Endothelial cell of umbilical vein (primary cell): ENCODE measurements around the gene LRRC28. TPM values are rescaled to one million over a fixed set of nuclear protein-coding genes. Genes with fewer than 3 reads are reported as not detected.

Experiments used
- BruUV-seq: library from RNA; stranded (reverse); fragments of 400-500 nt; replicated peaks from 2 replicates; lab custom pipeline; 2021; lab: Mats Ljungman, UMichigan
- CTCF ChIA-PET: fragments of 300-600, 350-600 bp; sonication (Branson Sonifier 250); formaldehyde crosslinking; loops from one replicate; lab custom pipeline; 2021; ENCODE audit warnings: antibody characterized with exemption, inconsistent platforms; lab: Charles Lee
- POLR2A ChIA-PET: fragments of 300-600, 350-600 bp; sonication (Branson Sonifier 250); formaldehyde crosslinking; loops from one replicate; lab custom pipeline; 2021; ENCODE audit warnings: antibody characterized with exemption, inconsistent platforms; lab: Charles Lee
- DNase-seq: peaks from one replicate; pipeline ENCODE4 v3.0.0-alpha.2; 2011; ENCODE audit warnings: low read depth, low spot score
- FAIRE-seq: peaks from 2 replicates; lab custom pipeline; 2011; peaks lifted over from hg19 to GRCh38; lab: Jason Lieb, UNC
- H2AFZ ChIP-seq: 2 replicates; pipeline ENCODE4 v1.6.0; 2012; ENCODE audit warnings: low read depth, low read length, control low read depth, inconsistent platforms
- H3K27ac ChIP-seq: 2 replicates; pipeline ENCODE4 v1.5.1; 2011; ENCODE audit warnings: low read depth, mild to moderate bottlenecking, control low read depth, low read length, moderate library complexity; ENCODE audit not compliant: insufficient read depth
- H3K27me3 ChIP-seq, 2 experiments: 2 replicates each; pipeline versions ENCODE4 v1.6.0 to v1.6.1; 2011; ENCODE audit warnings: low read length in 2 of 2, mixed read lengths in 1 of 2; ENCODE audit not compliant: control insufficient read depth in 2 of 2, insufficient read depth in 2 of 2
- H3K36me3 ChIP-seq, 2 experiments: 2 replicates in 1 of 2; 3 replicates in 1 of 2; pipeline ENCODE4 v1.5.1; 2011; ENCODE audit warnings: low read length in 2 of 2, mild to moderate bottlenecking in 1 of 2, moderate library complexity in 1 of 2; ENCODE audit not compliant: control insufficient read depth in 2 of 2, insufficient read depth in 2 of 2; ENCODE audit errors: extremely low read depth in 1 of 2
- H3K4me1 ChIP-seq: 3 replicates; pipeline ENCODE4 v1.5.1; 2011; ENCODE audit warnings: mild to moderate bottlenecking, low read length; ENCODE audit not compliant: control insufficient read depth, insufficient read depth; ENCODE audit errors: extremely low read depth
- H3K4me2 ChIP-seq: 2 replicates; pipeline ENCODE4 v1.6.1; 2011; ENCODE audit warnings: low read length, control low read depth, mixed read lengths; ENCODE audit not compliant: insufficient read depth
- H3K4me3 ChIP-seq, 3 experiments: fragments of 200-600 bp in 1 of 3; sonication (generic), shearing (Covaris generic) in 1 of 3; replicated peaks in 1 of 3; 2 replicates each; pipeline ENCODE4 v1.5.1; 2011 to 2016; ENCODE audit warnings: control low read depth in 3 of 3, low read length in 3 of 3, mild to moderate bottlenecking in 2 of 3, inconsistent platforms in 1 of 3, low read depth in 1 of 3, moderate library complexity in 1 of 3; ENCODE audit not compliant: insufficient read depth in 1 of 3
- H3K79me2 ChIP-seq: 2 replicates; pipeline ENCODE4 v1.6.0; 2012; ENCODE audit warnings: low read length, inconsistent platforms; ENCODE audit not compliant: control insufficient read depth, insufficient read depth
- H3K9ac ChIP-seq: replicated peaks from 2 replicates; pipeline ENCODE3; 2011; ENCODE audit warnings: low read length, control low read depth; ENCODE audit not compliant: insufficient read depth; ENCODE audit errors: extremely low read depth
- H3K9me1 ChIP-seq: replicated peaks from 3 replicates; pipeline ENCODE4 v1.6.0; 2011; ENCODE audit warnings: mild to moderate bottlenecking, low read length; ENCODE audit not compliant: control insufficient read depth, insufficient read depth; ENCODE audit errors: extremely low read depth
- H3K9me3 ChIP-seq: replicated peaks from 2 replicates; pipeline ENCODE4 v1.5.1; 2012; ENCODE audit warnings: low read length, inconsistent platforms; ENCODE audit not compliant: control insufficient read depth, insufficient read depth
- H4K20me1 ChIP-seq: replicated peaks from 2 replicates; pipeline ENCODE3; 2011; ENCODE audit warnings: mild to moderate bottlenecking, low read length; ENCODE audit not compliant: control insufficient read depth, insufficient read depth; ENCODE audit errors: extremely low read depth
- EZH2 ChIP-seq: IDR thresholded peaks from 2 replicates; pipeline ENCODE4 v1.6.1; 2012; ENCODE audit warnings: borderline replicate concordance, low read depth, mild to moderate bottlenecking, moderate library complexity, low read length, inconsistent platforms; ENCODE audit not compliant: severe bottlenecking
- FOS ChIP-seq: IDR thresholded peaks from 2 replicates; pipeline ENCODE4 v1.6.1; 2011; ENCODE audit warnings: mild to moderate bottlenecking, low read length, moderate library complexity, borderline replicate concordance; ENCODE audit not compliant: insufficient read depth
- GATA2 ChIP-seq: IDR thresholded peaks from 2 replicates; pipeline ENCODE4 v1.7.0; 2011; ENCODE audit warnings: low read depth, mild to moderate bottlenecking, moderate library complexity, mixed read lengths, low read length; ENCODE audit not compliant: insufficient read length, insufficient read depth
- JUN ChIP-seq: IDR thresholded peaks from 2 replicates; pipeline ENCODE4 v1.6.1; 2011; ENCODE audit warnings: borderline replicate concordance, low read depth; ENCODE audit not compliant: insufficient read length, insufficient read depth
- MYC ChIP-seq: IDR thresholded peaks from one replicate; pipeline ENCODE4 v1.6.1; 2011; ENCODE audit warnings: mild to moderate bottlenecking, low read depth, low read length
- POLR2A ChIP-seq: IDR thresholded peaks from 2 replicates; pipeline ENCODE4 v1.6.1; 2012; ENCODE audit warnings: low read depth, mild to moderate bottlenecking, control low read depth, low read length
- POLR2AphosphoS5 ChIP-seq: IDR thresholded peaks from 2 replicates; pipeline ENCODE4 v1.6.1; 2012; ENCODE audit warnings: low read depth, mild to moderate bottlenecking, control low read depth, low read length, moderate library complexity; ENCODE audit not compliant: insufficient read depth
- dilution Hi-C: fragments of 300-500 bp; cut with MboI; formaldehyde crosslinking; loops from one replicate; pipeline ENCODE4 v1.15.0; 2019; ENCODE audit warnings: low sequenced_read_pairs; ENCODE audit not compliant: extremely low pct_ligation_motif_present
- intact Hi-C: fragments of 100-400 bp; cut with micrococcal nuclease; formaldehyde crosslinking; loops from one replicate; pipeline ENCODE4 v1.10.0; 2022
- polyA plus RNA-seq, 4 experiments: library from polyadenylated mRNA; depleted of rRNA in 3 of 4; stranded (reverse) in 3 of 4; unstranded in 1 of 4; fragments of >200 nt; gene quantifications; 2 replicates each; pipeline versions ENCODE4 v1.2.1 to v1.2.3, GENCODE V29; 2011 to 2012; ENCODE audit warnings: missing spikeins in 1 of 4
- total RNA-seq: library from RNA; stranded (reverse); gene quantifications from 2 replicates; pipeline ENCODE4 v1.2.3, GENCODE V29; 2021
- TF ChIP-seq, protein P1 (sequence below), 2 donors: IDR thresholded peaks; 1 replicate in 1 of 2; 2 replicates in 1 of 2; pipeline ENCODE4 v1.5.1; 2011; ENCODE audit warnings: low read length in 2 of 2, mild to moderate bottlenecking in 2 of 2, moderate library complexity in 2 of 2, control low read depth in 1 of 2, inconsistent platforms in 1 of 2, low read depth in 1 of 2; ENCODE audit not compliant: insufficient read depth in 1 of 2; ENCODE audit errors: extremely low read depth in 1 of 2
- TF ChIP-seq, protein P2 (sequence below): IDR thresholded peaks from 2 replicates; pipeline ENCODE4 v1.6.1; 2011; ENCODE audit not compliant: insufficient read depth, insufficient read length

Gene LRRC28
- total and polyA plus RNA-seq, 2 donors (not counting 3 experiments of a cell fraction or from before 2014, with no cell fraction given) = 19.6 to 26.7 TPM

DNA sequence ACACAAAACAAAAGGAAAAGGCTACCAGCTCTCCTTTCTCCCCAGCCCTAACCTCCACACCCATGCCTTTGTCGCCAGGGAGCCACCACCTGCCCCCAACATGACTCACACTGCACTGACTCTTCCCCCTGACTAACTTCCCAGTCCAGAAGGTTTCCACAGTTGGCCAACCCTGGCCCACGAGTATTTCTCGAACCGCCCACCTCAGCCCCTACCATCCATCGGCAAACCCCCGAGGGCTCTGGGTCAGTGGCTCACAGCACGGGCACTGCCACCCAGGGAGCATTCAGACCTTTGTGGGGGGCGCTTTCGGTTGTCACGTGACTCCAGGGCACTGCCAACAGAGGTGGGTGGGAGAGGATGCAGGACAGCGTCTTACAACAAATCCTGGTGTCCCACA is 152.3 kb downstream of the LRRC28 start:
- no peak for DNase-seq

More for the DNA sequence above, 152.3 kb downstream of the LRRC28 start:
- dilution Hi-C loops = no loop called here
- intact Hi-C loops = loop anchor here (5.0 kb wide), 1 partner anchor 104 kb away; no protein-coding TSS in a partner anchor
- Histone ChIP-seq H3K79me2 (no peaks in the 10 kb centered on the region), H2AFZ (no peak overlapping the region), H3K4me1 (no peaks in the 10 kb centered on the region), H3K4me2 (no peak overlapping the region), H3K9ac (no peak overlapping the region), H3K4me3 (no peak overlapping the region), H4K20me1 (no peaks in the 10 kb centered on the region), H3K27me3 (no peaks in the 10 kb centered on the region), H3K9me1 (no peaks in the 10 kb centered on the region), H3K9me3 (no peaks in the 10 kb centered on the region), H3K27ac (no peak overlapping the region), H3K36me3 (no peaks in the 10 kb centered on the region)
- no TSS peak for BruUV-seq
- POLR2A ChIA-PET = no interaction called here
- TF ChIP-seq EZH2 = no peak
- TF ChIP-seq, protein P1, sequence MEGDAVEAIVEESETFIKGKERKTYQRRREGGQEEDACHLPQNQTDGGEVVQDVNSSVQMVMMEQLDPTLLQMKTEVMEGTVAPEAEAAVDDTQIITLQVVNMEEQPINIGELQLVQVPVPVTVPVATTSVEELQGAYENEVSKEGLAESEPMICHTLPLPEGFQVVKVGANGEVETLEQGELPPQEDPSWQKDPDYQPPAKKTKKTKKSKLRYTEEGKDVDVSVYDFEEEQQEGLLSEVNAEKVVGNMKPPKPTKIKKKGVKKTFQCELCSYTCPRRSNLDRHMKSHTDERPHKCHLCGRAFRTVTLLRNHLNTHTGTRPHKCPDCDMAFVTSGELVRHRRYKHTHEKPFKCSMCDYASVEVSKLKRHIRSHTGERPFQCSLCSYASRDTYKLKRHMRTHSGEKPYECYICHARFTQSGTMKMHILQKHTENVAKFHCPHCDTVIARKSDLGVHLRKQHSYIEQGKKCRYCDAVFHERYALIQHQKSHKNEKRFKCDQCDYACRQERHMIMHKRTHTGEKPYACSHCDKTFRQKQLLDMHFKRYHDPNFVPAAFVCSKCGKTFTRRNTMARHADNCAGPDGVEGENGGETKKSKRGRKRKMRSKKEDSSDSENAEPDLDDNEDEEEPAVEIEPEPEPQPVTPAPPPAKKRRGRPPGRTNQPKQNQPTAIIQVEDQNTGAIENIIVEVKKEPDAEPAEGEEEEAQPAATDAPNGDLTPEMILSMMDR (IDR thresholded peaks at IDR 0.05; ENCODE audit: extremely low read depth in 1 of 2, insufficient read depth in 1 of 2, low read depth in 1 of 2, low read length in 2 of 2) = no peak
- no peak for TF ChIP-seq JUN
- TF ChIP-seq FOS = no peak
- TF ChIP-seq MYC = no peak
- TF ChIP-seq POLR2A = no peak
- no peak for TF ChIP-seq POLR2AphosphoS5
- TF ChIP-seq, protein P2, sequence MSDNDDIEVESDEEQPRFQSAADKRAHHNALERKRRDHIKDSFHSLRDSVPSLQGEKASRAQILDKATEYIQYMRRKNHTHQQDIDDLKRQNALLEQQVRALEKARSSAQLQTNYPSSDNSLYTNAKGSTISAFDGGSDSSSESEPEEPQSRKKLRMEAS = no peak
- no peak for TF ChIP-seq GATA2
- no peak for FAIRE-seq
- CTCF ChIA-PET = interaction anchor here (1.5 to 2.0 kb wide), 2 partner anchors 104 to 301 kb away, joined by 3 to 12 read pairs; no protein-coding TSS in a partner anchor
